ENCODE results near the gene MILR1.

GRCh38 chr17:64426596-64426995 is 22.3 kb upstream of the MILR1 start:
- TF ChIP-seq CTCF (IDR thresholded peaks at IDR 0.05; ENCODE audit: insufficient read depth, low read depth, low read length) = no peak
- no peak for TF ChIP-seq EZH2 (IDR thresholded peaks at IDR 0.05; ENCODE audit: insufficient read depth, low read length)
